Measurements from ENCODE around the gene EIPR1.

- no peak for TF ChIP-seq POLR2AphosphoS5 (IDR thresholded peaks at IDR 0.05; ENCODE audit: insufficient read depth, low read depth, low read length)
- TF ChIP-seq POLR2A (IDR thresholded peaks at IDR 0.05; ENCODE audit: low read depth, low read length): no peak
Measured at GRCh38 chr2:3300224-3300995, 77.2 kb downstream of the EIPR1 start.
